Endothelial cell of umbilical vein (primary cell): Measurements from ENCODE around the gene CLEC16A.
A peak's percentile ranks its signal among the peaks of the same experiment; 100 is the strongest.

Experiments used
- CTCF ChIP-seq, 2 donors: IDR thresholded peaks; 1 replicate in 1 of 2; 2 replicates in 1 of 2; pipeline ENCODE4 v1.5.1; 2011; ENCODE audit warnings: low read length in 2 of 2, mild to moderate bottlenecking in 2 of 2, moderate library complexity in 2 of 2, control low read depth in 1 of 2, inconsistent platforms in 1 of 2, low read depth in 1 of 2; ENCODE audit not compliant: insufficient read depth in 1 of 2; ENCODE audit errors: extremely low read depth in 1 of 2
- EZH2 ChIP-seq: IDR thresholded peaks from 2 replicates; pipeline ENCODE4 v1.6.1; 2012; ENCODE audit warnings: borderline replicate concordance, low read depth, mild to moderate bottlenecking, moderate library complexity, low read length, inconsistent platforms; ENCODE audit not compliant: severe bottlenecking
- FOS ChIP-seq: IDR thresholded peaks from 2 replicates; pipeline ENCODE4 v1.6.1; 2011; ENCODE audit warnings: mild to moderate bottlenecking, low read length, moderate library complexity, borderline replicate concordance; ENCODE audit not compliant: insufficient read depth
- JUN ChIP-seq: IDR thresholded peaks from 2 replicates; pipeline ENCODE4 v1.6.1; 2011; ENCODE audit warnings: borderline replicate concordance, low read depth; ENCODE audit not compliant: insufficient read length, insufficient read depth
- MAX ChIP-seq: IDR thresholded peaks from 2 replicates; pipeline ENCODE4 v1.6.1; 2011; ENCODE audit not compliant: insufficient read depth, insufficient read length
- MYC ChIP-seq: IDR thresholded peaks from one replicate; pipeline ENCODE4 v1.6.1; 2011; ENCODE audit warnings: mild to moderate bottlenecking, low read depth, low read length
- POLR2A ChIP-seq: IDR thresholded peaks from 2 replicates; pipeline ENCODE4 v1.6.1; 2012; ENCODE audit warnings: low read depth, mild to moderate bottlenecking, control low read depth, low read length
- POLR2AphosphoS5 ChIP-seq: IDR thresholded peaks from 2 replicates; pipeline ENCODE4 v1.6.1; 2012; ENCODE audit warnings: low read depth, mild to moderate bottlenecking, control low read depth, low read length, moderate library complexity; ENCODE audit not compliant: insufficient read depth

DNA sequence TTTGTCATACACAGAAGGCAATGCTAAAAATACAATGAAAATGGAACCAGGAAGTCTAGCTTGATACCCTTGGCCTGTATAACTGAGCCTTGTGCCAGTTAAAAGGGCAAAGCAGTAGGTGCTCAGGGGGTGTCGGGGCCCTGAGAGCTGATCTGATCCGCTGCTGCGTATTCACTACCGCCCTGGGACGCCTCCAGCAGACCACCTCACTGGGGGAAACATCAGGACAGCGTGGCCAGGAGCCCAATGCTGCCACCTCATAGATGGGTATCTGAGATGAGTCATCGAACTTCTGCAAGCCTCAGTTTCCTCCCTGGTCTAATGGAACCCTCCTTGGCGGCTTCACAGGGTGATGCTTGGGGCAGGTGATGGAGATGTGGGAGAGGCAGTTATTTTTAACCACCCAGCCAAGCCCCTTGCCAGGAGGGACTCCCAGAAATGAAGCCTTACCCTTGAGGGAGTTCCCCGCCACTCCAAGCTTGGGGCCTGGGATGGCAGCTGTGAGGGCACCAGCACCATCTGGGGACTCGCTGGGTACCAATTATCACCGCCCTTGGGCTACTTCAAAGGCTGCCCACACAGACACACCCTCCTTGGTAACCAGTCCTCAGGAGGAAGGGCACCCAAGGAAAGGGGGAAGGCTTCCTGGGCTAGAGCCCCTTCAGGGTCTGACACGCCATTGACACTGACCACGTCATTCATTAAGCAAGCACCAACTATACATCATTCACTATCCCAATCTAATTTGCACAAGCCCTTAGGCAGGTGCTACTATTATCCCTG, 9.8 kb upstream of the CLEC16A start:
- TF ChIP-seq MAX (no peak), POLR2A (no peak), CTCF (IDR thresholded peaks at IDR 0.05; ENCODE audit: extremely low read depth in 1 of 2, insufficient read depth in 1 of 2, low read depth in 1 of 2, low read length in 2 of 2) (no peak), POLR2AphosphoS5 (no peak), JUN (peak; percentile 20), EZH2 (no peak), FOS (no peak), MYC (no peak)
